BE2C (cell line): ENCODE results near the gene TBC1D24.

Source experiments
- DNase-seq: peaks from one replicate; pipeline ENCODE4 v3.0.0-alpha.2; 2020
- H3K27me3 ChIP-seq: fragments of 250-450 bp; sonication (Bioruptor Pico); 2 replicates; pipeline ENCODE4 v1.5.1; 2020; ENCODE audit warnings: mild to moderate bottlenecking
- H3K36me3 ChIP-seq: fragments of 250-450 bp; sonication (Bioruptor Pico); 2 replicates; pipeline ENCODE4 v1.5.1; 2020; ENCODE audit warnings: mild to moderate bottlenecking
- H3K4me1 ChIP-seq: fragments of 250-450 bp; sonication (Bioruptor Pico); 2 replicates; pipeline ENCODE4 v1.5.1; 2020
- H3K4me3 ChIP-seq: 2 replicates; pipeline ENCODE4 v1.5.1; 2011; ENCODE audit warnings: low read depth, low read length
- H3K9me3 ChIP-seq: fragments of 250-450 bp; sonication (Bioruptor Pico); 2 replicates; pipeline ENCODE4 v1.5.1; 2020
- TF ChIP-seq, protein P1 (sequence below): IDR thresholded peaks from 2 replicates; pipeline ENCODE4 v1.5.1; 2012; ENCODE audit warnings: mild to moderate bottlenecking, low read depth, low read length

Gene TBC1D24

DNA sequence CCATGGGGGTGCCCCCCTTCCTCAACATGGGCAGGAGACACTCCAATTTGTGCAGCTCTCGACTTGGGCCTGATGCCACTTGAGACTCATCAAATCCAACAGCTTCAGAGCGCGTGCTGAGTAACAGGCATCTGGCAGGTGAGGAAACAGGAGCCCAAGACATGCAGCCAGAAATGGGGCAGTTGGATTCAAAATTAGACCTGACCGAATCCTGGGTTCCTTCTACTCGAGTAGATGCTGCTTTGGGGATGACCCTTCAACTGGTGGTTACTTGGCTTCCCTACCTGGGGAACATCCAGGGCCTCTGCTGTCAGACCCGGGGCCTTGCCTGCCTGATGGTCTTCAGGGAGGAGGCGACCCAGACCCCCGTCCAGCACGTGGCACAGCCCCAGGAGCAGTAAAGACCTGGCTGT lies 4.3 kb upstream of the TBC1D24 start:
- no peak for DNase-seq
- Histone ChIP-seq H3K4me1 (peaks cover 34% of the 10 kb centered on the region), H3K27me3 (no peaks in the 10 kb centered on the region), H3K9me3 (no peaks in the 10 kb centered on the region), H3K36me3 (0 out of 2 replicates have a peak, but pooled peaks cover 5% of the 10 kb centered on the region), H3K4me3 (peak overlapping the region; percentile 0; the same call in 1 of the 2 replicates)
- TF ChIP-seq, protein P1, sequence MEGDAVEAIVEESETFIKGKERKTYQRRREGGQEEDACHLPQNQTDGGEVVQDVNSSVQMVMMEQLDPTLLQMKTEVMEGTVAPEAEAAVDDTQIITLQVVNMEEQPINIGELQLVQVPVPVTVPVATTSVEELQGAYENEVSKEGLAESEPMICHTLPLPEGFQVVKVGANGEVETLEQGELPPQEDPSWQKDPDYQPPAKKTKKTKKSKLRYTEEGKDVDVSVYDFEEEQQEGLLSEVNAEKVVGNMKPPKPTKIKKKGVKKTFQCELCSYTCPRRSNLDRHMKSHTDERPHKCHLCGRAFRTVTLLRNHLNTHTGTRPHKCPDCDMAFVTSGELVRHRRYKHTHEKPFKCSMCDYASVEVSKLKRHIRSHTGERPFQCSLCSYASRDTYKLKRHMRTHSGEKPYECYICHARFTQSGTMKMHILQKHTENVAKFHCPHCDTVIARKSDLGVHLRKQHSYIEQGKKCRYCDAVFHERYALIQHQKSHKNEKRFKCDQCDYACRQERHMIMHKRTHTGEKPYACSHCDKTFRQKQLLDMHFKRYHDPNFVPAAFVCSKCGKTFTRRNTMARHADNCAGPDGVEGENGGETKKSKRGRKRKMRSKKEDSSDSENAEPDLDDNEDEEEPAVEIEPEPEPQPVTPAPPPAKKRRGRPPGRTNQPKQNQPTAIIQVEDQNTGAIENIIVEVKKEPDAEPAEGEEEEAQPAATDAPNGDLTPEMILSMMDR, result no peak

DNA sequence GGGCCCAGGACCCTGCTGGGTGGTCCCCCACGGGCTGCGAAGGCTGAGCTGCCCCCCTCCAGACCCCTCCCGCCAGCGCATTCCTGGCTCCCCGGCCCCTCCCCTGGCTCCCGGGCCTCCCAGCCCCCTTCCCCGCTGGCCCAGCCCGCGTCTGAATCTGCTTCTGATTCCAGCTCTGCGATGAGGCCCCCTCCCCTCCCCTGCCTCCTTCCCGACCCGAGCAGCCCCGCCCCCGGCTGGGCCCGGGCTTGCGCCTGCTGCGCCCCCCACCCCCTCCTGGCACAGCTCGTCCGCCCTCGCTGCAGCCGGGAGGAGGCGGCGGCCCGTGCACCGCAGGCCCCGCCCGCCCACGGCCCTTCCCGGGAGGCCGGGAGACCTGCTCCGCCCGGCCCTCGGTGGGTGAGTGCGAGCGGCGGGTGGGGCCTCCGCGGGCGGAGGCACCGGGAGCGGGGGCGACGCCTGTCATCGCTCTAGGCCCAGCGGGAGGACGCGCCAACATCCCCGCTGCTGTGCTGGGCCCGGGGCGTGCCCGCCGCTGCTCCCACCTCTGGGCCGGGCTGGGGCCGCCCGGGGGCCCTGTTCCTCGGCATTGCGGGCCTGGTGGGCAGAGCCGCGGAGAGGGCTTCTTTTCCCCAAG lies 3.8 kb upstream of the TBC1D24 start, which contains the start of gene NTN3:
Gene NTN3 (plus strand): TSS at position 282 of the 637 bp plus-strand sequence. CDS start 405 bp downstream, outside the sequence.
- Histone ChIP-seq H3K36me3 (0 out of 2 replicates have a peak, but pooled peaks cover 5% of the 10 kb centered on the region), H3K27me3 (no peaks in the 10 kb centered on the region), H3K4me1 (peaks cover 34% of the 10 kb centered on the region), H3K9me3 (no peaks in the 10 kb centered on the region), H3K4me3 (peak within 1 kb of the TSS; percentile 43)
- DNase-seq, result peak; percentile 86
- TF ChIP-seq, protein P1, result no peak

DNA sequence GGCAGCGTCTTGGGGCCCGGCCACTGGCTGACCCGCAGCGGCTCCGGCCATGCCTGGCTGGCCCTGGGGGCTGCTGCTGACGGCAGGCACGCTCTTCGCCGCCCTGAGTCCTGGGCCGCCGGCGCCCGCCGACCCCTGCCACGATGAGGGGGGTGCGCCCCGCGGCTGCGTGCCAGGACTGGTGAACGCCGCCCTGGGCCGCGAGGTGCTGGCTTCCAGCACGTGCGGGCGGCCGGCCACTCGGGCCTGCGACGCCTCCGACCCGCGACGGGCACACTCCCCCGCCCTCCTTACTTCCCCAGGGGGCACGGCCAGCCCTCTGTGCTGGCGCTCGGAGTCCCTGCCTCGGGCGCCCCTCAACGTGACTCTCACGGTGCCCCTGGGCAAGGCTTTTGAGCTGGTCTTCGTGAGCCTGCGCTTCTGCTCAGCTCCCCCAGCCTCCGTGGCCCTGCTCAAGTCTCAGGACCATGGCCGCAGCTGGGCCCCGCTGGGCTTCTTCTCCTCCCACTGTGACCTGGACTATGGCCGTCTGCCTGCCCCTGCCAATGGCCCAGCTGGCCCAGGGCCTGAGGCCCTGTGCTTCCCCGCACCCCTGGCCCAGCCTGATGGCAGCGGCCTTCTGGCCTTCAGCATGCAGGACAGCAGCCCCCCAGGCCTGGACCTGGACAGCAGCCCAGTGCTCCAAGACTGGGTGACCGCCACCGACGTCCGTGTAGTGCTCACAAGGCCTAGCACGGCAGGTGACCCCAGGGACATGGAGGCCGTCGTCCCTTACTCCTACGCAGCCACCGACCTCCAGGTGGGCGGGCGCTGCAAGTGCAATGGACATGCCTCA lies 3.1 kb upstream of the TBC1D24 start:
- H3K27me3 ChIP-seq, result no peaks in the 10 kb centered on the region
- H3K4me3 ChIP-seq, result peak overlapping the region; percentile 43
- DNase-seq, result no peak

DNA sequence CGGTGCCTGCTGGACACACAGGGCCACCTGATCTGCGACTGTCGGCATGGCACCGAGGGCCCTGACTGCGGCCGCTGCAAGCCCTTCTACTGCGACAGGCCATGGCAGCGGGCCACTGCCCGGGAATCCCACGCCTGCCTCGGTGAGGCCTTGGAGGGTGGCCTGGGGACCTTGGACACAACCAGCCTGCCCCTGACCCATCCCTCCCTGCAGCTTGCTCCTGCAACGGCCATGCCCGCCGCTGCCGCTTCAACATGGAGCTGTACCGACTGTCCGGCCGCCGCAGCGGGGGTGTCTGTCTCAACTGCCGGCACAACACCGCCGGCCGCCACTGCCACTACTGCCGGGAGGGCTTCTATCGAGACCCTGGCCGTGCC lies 2.5 kb upstream of the TBC1D24 start:
- H3K36me3 ChIP-seq, result 0 out of 2 replicates have a peak, but pooled peaks cover 5% of the 10 kb centered on the region
- DNase-seq, result no peak
- H3K4me1 ChIP-seq, result peaks cover 33% of the 10 kb centered on the region
- H3K27me3 ChIP-seq, result no peaks in the 10 kb centered on the region
- H3K9me3 ChIP-seq, result no peaks in the 10 kb centered on the region
- no peak overlapping the region for H3K4me3 ChIP-seq
- TF ChIP-seq, protein P1, result no peak

More for the DNA sequence above, 3.1 kb upstream of the TBC1D24 start:
- TF ChIP-seq, protein P1, result no peak
- H3K36me3 ChIP-seq, result 0 out of 2 replicates have a peak, but pooled peaks cover 5% of the 10 kb centered on the region
- H3K4me1 ChIP-seq, result peaks cover 38% of the 10 kb centered on the region
- H3K9me3 ChIP-seq, result no peaks in the 10 kb centered on the region

DNA sequence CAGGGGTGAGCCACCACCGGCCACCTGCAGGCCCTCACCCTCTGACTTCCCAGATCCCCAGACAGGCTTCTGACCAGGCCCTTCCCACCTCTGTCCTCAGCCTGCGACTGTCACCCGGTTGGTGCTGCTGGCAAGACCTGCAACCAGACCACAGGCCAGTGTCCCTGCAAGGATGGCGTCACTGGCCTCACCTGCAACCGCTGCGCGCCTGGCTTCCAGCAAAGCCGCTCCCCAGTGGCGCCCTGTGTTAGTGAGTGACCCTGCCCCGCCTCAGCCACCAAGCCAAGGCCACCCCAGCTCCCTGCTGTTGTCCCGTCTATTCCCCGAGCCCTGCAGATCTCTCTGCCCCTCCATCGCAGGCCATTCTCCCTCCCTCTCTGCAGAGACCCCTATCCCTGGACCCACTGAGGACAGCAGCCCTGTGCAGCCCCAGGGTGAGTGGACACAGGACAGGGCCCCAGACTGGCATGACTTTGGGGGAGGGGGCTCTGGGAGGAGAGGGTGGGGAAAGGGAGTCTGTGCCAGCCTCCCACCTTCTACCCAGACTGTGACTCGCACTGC lies 2.0 kb upstream of the TBC1D24 start:
- no peaks in the 10 kb centered on the region for H3K27me3 ChIP-seq
- no peaks in the 10 kb centered on the region for H3K9me3 ChIP-seq
- peak overlapping the region; percentile 25 for H3K4me3 ChIP-seq
- H3K4me1 ChIP-seq, result peaks cover 33% of the 10 kb centered on the region
- TF ChIP-seq, protein P1, result no peak
- DNase-seq, result no peak
- H3K36me3 ChIP-seq, result 0 out of 2 replicates have a peak, but pooled peaks cover 5% of the 10 kb centered on the region
